K562 (cell line): ENCODE measurements around the gene OPCML. TPM values are rescaled to one million over a fixed set of nuclear protein-coding genes. Genes with fewer than 3 reads are reported as not detected.

Source experiments
- ATAC-seq: fragments of 200-7000 bp; cut with Tn5 transposase; 3 replicates; pipeline ENCODE4 v1.9.1; 2020; ENCODE audit warnings: moderate library complexity
- BruUV-seq: library from RNA; stranded (reverse); fragments of 400-500 nt; replicated peaks from 2 replicates; lab custom pipeline; 2021; lab: Mats Ljungman, UMichigan
- CTCF ChIA-PET: fragments of 300-600 bp; formaldehyde crosslinking; extraction: SDS; loops from one replicate; lab custom pipeline; 2021; ENCODE audit warnings: low intra/inter-chr PET ratio; lab: Yijun Ruan, JAX
- POLR2A ChIA-PET: fragments of 300-600, 350-650 bp; sonication (Branson Sonifier 250); formaldehyde crosslinking; extraction: SDS; loops from one replicate; lab custom pipeline; 2021; ENCODE audit warnings: antibody characterized with exemption, inconsistent platforms; lab: Yijun Ruan, JAX
- DNase-seq, 4 experiments: peaks; one replicate each; pipeline versions ENCODE4 v3.0.0 to v3.0.0-alpha.2; 2011 to 2018; ENCODE audit warnings: low spot score in 3 of 4, mixed read lengths in 3 of 4; ENCODE audit errors: extremely low read depth in 1 of 4
- FAIRE-seq: peaks from 2 replicates; lab custom pipeline; 2011; peaks lifted over from hg19 to GRCh38; lab: Jason Lieb, UNC
- H2AFZ ChIP-seq: 2 replicates; pipeline ENCODE4 v1.6.0; 2011; ENCODE audit warnings: low read depth, low read length, control low read depth, inconsistent platforms
- H3K27ac ChIP-seq: fragments of 200-600 bp; 3 replicates; pipeline ENCODE4 v1.8.0; 2011; ENCODE audit warnings: low read depth, mild to moderate bottlenecking, control low read depth, inconsistent platforms, low read length, moderate library complexity, mixed read lengths; ENCODE audit errors: extremely low read depth
- H3K27me3 ChIP-seq, 2 experiments: fragments of 300-600 bp in 1 of 2; 2 replicates in 1 of 2; 3 replicates in 1 of 2; pipeline versions ENCODE4 v1.6.0 to v1.8.0; 2011; ENCODE audit warnings: inconsistent platforms in 2 of 2, low read length in 2 of 2, mild to moderate bottlenecking in 1 of 2, mixed read lengths in 1 of 2, moderate library complexity in 1 of 2; ENCODE audit not compliant: control insufficient read depth in 2 of 2, insufficient read depth in 2 of 2
- H3K36me3 ChIP-seq: fragments of 300-600 bp; 3 replicates; pipeline ENCODE4 v1.8.0; 2011; ENCODE audit warnings: mild to moderate bottlenecking, low read length, inconsistent platforms; ENCODE audit not compliant: control insufficient read depth, insufficient read depth
- H3K4me1 ChIP-seq, 2 experiments: fragments of 200-600 bp in 1 of 2; replicated peaks in 1 of 2; 2 replicates in 1 of 2; 3 replicates in 1 of 2; pipeline versions ENCODE4 v1.5.1 to v1.8.0; 2011; ENCODE audit warnings: inconsistent platforms in 2 of 2, low read length in 2 of 2, mild to moderate bottlenecking in 1 of 2, mixed read lengths in 1 of 2, moderate library complexity in 1 of 2; ENCODE audit not compliant: control insufficient read depth in 2 of 2, insufficient read depth in 2 of 2
- H3K4me2 ChIP-seq: 2 replicates; pipeline ENCODE4 v1.6.1; 2011; ENCODE audit warnings: low read length, control low read depth, inconsistent platforms, mixed read lengths; ENCODE audit not compliant: insufficient read depth
- H3K4me3 ChIP-seq: fragments of 200-600 bp; sonication (generic), shearing (Covaris generic); 2 replicates; pipeline ENCODE4 v1.5.1; 2016; ENCODE audit warnings: control low read depth, inconsistent platforms
- H3K79me2 ChIP-seq: fragments of 200-600 bp; 3 replicates; pipeline ENCODE4 v1.8.0; 2011; ENCODE audit warnings: low read length, inconsistent platforms; ENCODE audit not compliant: control insufficient read depth, insufficient read depth
- H3K9ac ChIP-seq, 2 experiments: 2 replicates each; pipeline versions ENCODE4 v1.6.0 to v1.6.1; 2011; ENCODE audit warnings: low read depth in 2 of 2, low read length in 2 of 2, control low read depth in 1 of 2, inconsistent platforms in 1 of 2, mild to moderate bottlenecking in 1 of 2, mixed read lengths in 1 of 2; ENCODE audit not compliant: insufficient read depth in 1 of 2
- H3K9me1 ChIP-seq: one replicate; pipeline ENCODE4 v1.6.0; 2011; ENCODE audit warnings: inconsistent platforms, mild to moderate bottlenecking, low read length, moderate library complexity; ENCODE audit not compliant: control insufficient read depth, insufficient read depth
- H3K9me3 ChIP-seq: replicated peaks from 2 replicates; pipeline ENCODE4 v1.5.1; 2011; ENCODE audit warnings: low read depth, low read length, inconsistent platforms; ENCODE audit not compliant: control insufficient read depth, insufficient read depth
- H4K20me1 ChIP-seq: replicated peaks from 2 replicates; pipeline ENCODE4 v1.6.1; 2011; ENCODE audit warnings: low read length, inconsistent platforms, mixed read lengths; ENCODE audit not compliant: control insufficient read depth, insufficient read depth
- BRF1 ChIP-seq: IDR thresholded peaks from 3 replicates; pipeline ENCODE4 v1.6.1; 2011; ENCODE audit warnings: borderline replicate concordance, mild to moderate bottlenecking; ENCODE audit not compliant: insufficient read length; ENCODE audit errors: extremely low read depth
- FIP1L1 ChIP-seq: fragments of 200-400 bp; formaldehyde crosslinking; IDR thresholded peaks from 2 replicates; pipeline ENCODE4 v1.6.1; 2018; ENCODE audit warnings: mild to moderate bottlenecking, low read depth, low read length; ENCODE audit not compliant: poor library complexity, severe bottlenecking
- GATAD2A ChIP-seq: fragments of 450-650 bp; IDR thresholded peaks from 2 replicates; pipeline ENCODE4 v1.6.1; 2017
- JUN ChIP-seq, 2 experiments: sonication (generic) in 1 of 2; formaldehyde crosslinking in 1 of 2; IDR thresholded peaks; 2 replicates each; pipeline versions ENCODE4 v1.6.1 to v1.8.0; 2012 to 2022; ENCODE audit warnings: borderline replicate concordance in 2 of 2, mild to moderate bottlenecking in 2 of 2, improper control_type of control experiment in 1 of 2, low read depth in 1 of 2, low read length in 1 of 2, missing genetic modification reagents in 1 of 2
- RNF219 ChIP-seq: fragments of 250-450 bp; sonication (Bioruptor Pico); IDR thresholded peaks from 2 replicates; pipeline ENCODE4 v1.5.0; 2022; ENCODE audit warnings: mild to moderate bottlenecking
- SFPQ ChIP-seq: fragments of 200-400 bp; formaldehyde crosslinking; IDR thresholded peaks from 2 replicates; pipeline ENCODE4 v1.6.1; 2017; ENCODE audit warnings: mild to moderate bottlenecking, low read depth, low read length, moderate library complexity
- SIX5 ChIP-seq, 2 experiments: IDR thresholded peaks; 2 replicates each; pipeline ENCODE4 v1.6.1; 2011; ENCODE audit warnings: low read length in 2 of 2, borderline replicate concordance in 1 of 2, low read depth in 1 of 2, mild to moderate bottlenecking in 1 of 2, moderate library complexity in 1 of 2; ENCODE audit not compliant: insufficient read depth in 1 of 2
- TAL1 ChIP-seq: fragments of 450-650 bp; IDR thresholded peaks from 2 replicates; pipeline ENCODE4 v1.6.1; 2016; ENCODE audit warnings: mild to moderate bottlenecking
- ZNF41 ChIP-seq: fragments of 250-450 bp; sonication (Bioruptor Pico); conservative IDR thresholded peaks from 2 replicates; pipeline ENCODE4 v1.4.0; 2020; ENCODE audit warnings: mild to moderate bottlenecking
- WGBS: fragments of 100-300 bp; shearing (Covaris generic); methylation state at CpG from one replicate; pipeline ENCODE4 v1.1.6; 2016; ENCODE audit warnings: low coverage, mixed read lengths; ENCODE audit not compliant: insufficient coverage; ENCODE audit errors: missing lambda C conversion rate; 5-methylcytosine and 5-hydroxymethylcytosine counted together
- in situ Hi-C: fragments of 300-500 bp; cut with MboI; formaldehyde crosslinking; loops from 4 replicates; pipeline ENCODE4 v1.15.0; 2018; ENCODE audit warnings: inconsistent platforms, mixed read lengths
- intact Hi-C: fragments of 100-400 bp; cut with micrococcal nuclease; formaldehyde crosslinking; loops from 2 replicates; pipeline ENCODE4 v1.14.2; 2022
- polyA plus RNA-seq, 8 experiments: library from polyadenylated mRNA; depleted of rRNA in 4 of 8; stranded (reverse) in 5 of 8; unstranded in 3 of 8; fragments of >200 nt; fragmentation: Nextera tagmentation in 2 of 8; fragmentation: Illumina TruSeq in 1 of 8; extraction: Ambion mirVana in 2 of 8; extraction: Trizol in 1 of 8; gene quantifications; 2 replicates each; pipeline versions ENCODE4 v1.2.1 to v1.2.3, GENCODE V29; 2011 to 2014; ENCODE audit warnings: inconsistent platforms in 1 of 8, missing spikeins in 1 of 8
- total RNA-seq, 7 experiments: library from RNA; depleted of rRNA in 6 of 7; stranded (reverse); fragments of >200 nt in 6 of 7; fragmentation: Illumina TruSeq in 2 of 7; extraction: Trizol in 2 of 7; gene quantifications; 2 replicates each; pipeline versions ENCODE4 v1.2.1 to v1.2.3, GENCODE V29; 2011 to 2021; ENCODE audit warnings: low replicate concordance in 1 of 7

Gene OPCML
- total and polyA plus RNA-seq, 9 of the 15 experiments (the other 6 are each of a cell fraction or from before 2014, with no cell fraction given), result not detected

- no peak for TF ChIP-seq RNF219 (CRISPR knock-in tag)
- TF ChIP-seq ZNF41 (CRISPR knock-in tag), result no peak
- no peak for TF ChIP-seq BRF1
Measured at GRCh38 chr11:133176748-133177147, 355.6 kb downstream of the OPCML start (continued).

GRCh38 chr11:133175103-133175502, 357.2 kb downstream of the OPCML start:
- WGBS, result 0% methylated on average over 2 of the region's 2 CpGs
- no TSS peak for BruUV-seq
- no peaks in the 10 kb centered on the region for H3K79me2 ChIP-seq
- intact Hi-C loops, result no loop called here
- POLR2A ChIA-PET, result interaction anchor here (0.9 kb wide), 1 partner anchor 18 kb away, joined by 3 read pairs; no protein-coding TSS in a partner anchor
- no peak for TF ChIP-seq TAL1
- TF ChIP-seq FIP1L1, result no peak
- TF ChIP-seq SIX5 (IDR thresholded peaks at IDR 0.05; ENCODE audit: borderline replicate concordance in 1 of 2, insufficient read depth in 1 of 2, low read depth in 1 of 2, low read length in 2 of 2), result no peak
- no peak for TF ChIP-seq GATAD2A
- TF ChIP-seq JUN (IDR thresholded peaks at IDR 0.05; ENCODE audit: borderline replicate concordance, low read depth, low read length), result no peak
- TF ChIP-seq JUN (CRISPR knock-in tag; IDR thresholded peaks at IDR 0.05; ENCODE audit: borderline replicate concordance), result no peak
- TF ChIP-seq SFPQ, result no peak
- H3K9ac ChIP-seq, result no peak overlapping the region
- H3K36me3 ChIP-seq, result no peaks in the 10 kb centered on the region
- H4K20me1 ChIP-seq, result no peaks in the 10 kb centered on the region
- in situ Hi-C loops, result no loop called here
- no peak for FAIRE-seq
- H2AFZ ChIP-seq, result no peak overlapping the region
- H3K4me1 ChIP-seq, result no peaks in the 10 kb centered on the region
- H3K27ac ChIP-seq, result no peak overlapping the region
- no peak overlapping the region for H3K4me2 ChIP-seq
- CTCF ChIA-PET, result interaction anchor here (0.6 kb wide), 1 partner anchor 69 kb away, joined by 6 read pairs; no protein-coding TSS in a partner anchor
- H3K27me3 ChIP-seq, result no peaks in the 10 kb centered on the region
- H3K4me3 ChIP-seq, result no peak overlapping the region
- no peak for DNase-seq
- H3K9me1 ChIP-seq, result no peaks in the 10 kb centered on the region
- ATAC-seq, result no peak
- no peaks in the 10 kb centered on the region for H3K9me3 ChIP-seq
